ENCODE measurements around the gene SPATA31D3. TPM values are rescaled to one million over a fixed set of nuclear protein-coding genes. Genes with fewer than 3 reads are reported as not detected.
"Not testable (repeated sequence)": the region's sequence is repeated elsewhere in the genome, so short reads cannot be mapped to it uniquely, and the experiment has no call there.

The SPATA31D3 gene
- not detected in 2 replicates for total RNA-seq
- long read RNA-seq = 0 reads

- not testable (repeated sequence) for DNase-seq (ENCODE audit: extremely low spot score, unreplicated experiment); H3K27ac Mint-ChIP-seq (ENCODE audit: unreplicated experiment); H3K4me3 Mint-ChIP-seq (ENCODE audit: unreplicated experiment); H3K36me3 Mint-ChIP-seq (ENCODE audit: unreplicated experiment); H3K9me3 Mint-ChIP-seq (ENCODE audit: unreplicated experiment); H3K27me3 Mint-ChIP-seq (ENCODE audit: unreplicated experiment); H3K4me1 Mint-ChIP-seq (ENCODE audit: unreplicated experiment)
These were observed at the start of gene SPATA31D3 for GRCh38 chr9:81943393-81943792. Gene SPATA31D3, plus strand, starts transcription at chr9:81943500. Its CDS starts 86 bp downstream, at chr9:81943586.

GRCh38 chr9:81893929-81894328 is 49.4 kb upstream of the SPATA31D3 start:
- H3K27me3 Mint-ChIP-seq (ENCODE audit: unreplicated experiment) = no peaks in the 10 kb centered on the region
- H3K4me3 Mint-ChIP-seq (ENCODE audit: unreplicated experiment) = no peak overlapping the region
- peaks cover 5% of the 10 kb centered on the region for H3K4me1 Mint-ChIP-seq (ENCODE audit: unreplicated experiment)
- H3K9me3 Mint-ChIP-seq (ENCODE audit: unreplicated experiment) = no peaks in the 10 kb centered on the region
- TF ChIP-seq CTCF (IDR thresholded peaks at IDR 0.05) = no peak
- no peak overlapping the region for H3K27ac Mint-ChIP-seq (ENCODE audit: unreplicated experiment)
- no peak for DNase-seq (ENCODE audit: extremely low spot score, unreplicated experiment)
- no peaks in the 10 kb centered on the region for H3K36me3 Mint-ChIP-seq (ENCODE audit: unreplicated experiment)

- DNase-seq (ENCODE audit: extremely low spot score, unreplicated experiment) = no peak
- H3K27me3 Mint-ChIP-seq (ENCODE audit: unreplicated experiment) = no peaks in the 10 kb centered on the region
- H3K4me3 Mint-ChIP-seq (ENCODE audit: unreplicated experiment) = no peak overlapping the region
- TF ChIP-seq CTCF (IDR thresholded peaks at IDR 0.05) = no peak
- H3K4me1 Mint-ChIP-seq (ENCODE audit: unreplicated experiment) = peaks cover 4% of the 10 kb centered on the region
- H3K9me3 Mint-ChIP-seq (ENCODE audit: unreplicated experiment) = no peaks in the 10 kb centered on the region
- no peak overlapping the region for H3K27ac Mint-ChIP-seq (ENCODE audit: unreplicated experiment)
- no peaks in the 10 kb centered on the region for H3K36me3 Mint-ChIP-seq (ENCODE audit: unreplicated experiment)
These were observed 48.4 kb upstream of the SPATA31D3 start for GRCh38 chr9:81894891-81895290.

GRCh38 chr9:81896070-81896469 is 47.2 kb upstream of the SPATA31D3 start:
- H3K36me3 Mint-ChIP-seq (ENCODE audit: unreplicated experiment) = no peaks in the 10 kb centered on the region
- H3K9me3 Mint-ChIP-seq (ENCODE audit: unreplicated experiment) = no peaks in the 10 kb centered on the region
- H3K27me3 Mint-ChIP-seq (ENCODE audit: unreplicated experiment) = no peaks in the 10 kb centered on the region
- DNase-seq (ENCODE audit: extremely low spot score, unreplicated experiment) = no peak
- H3K27ac Mint-ChIP-seq (ENCODE audit: unreplicated experiment) = no peak overlapping the region
- H3K4me3 Mint-ChIP-seq (ENCODE audit: unreplicated experiment) = no peak overlapping the region
- TF ChIP-seq CTCF (IDR thresholded peaks at IDR 0.05) = no peak
- peaks cover 4% of the 10 kb centered on the region for H3K4me1 Mint-ChIP-seq (ENCODE audit: unreplicated experiment)

GRCh38 chr9:81898851-81899250 is 44.4 kb upstream of the SPATA31D3 start:
- H3K36me3 Mint-ChIP-seq (ENCODE audit: unreplicated experiment) = no peaks in the 10 kb centered on the region
- H3K27me3 Mint-ChIP-seq (ENCODE audit: unreplicated experiment) = no peaks in the 10 kb centered on the region
- DNase-seq (ENCODE audit: extremely low spot score, unreplicated experiment) = no peak
- H3K4me3 Mint-ChIP-seq (ENCODE audit: unreplicated experiment) = no peak overlapping the region
- no peak for TF ChIP-seq CTCF (IDR thresholded peaks at IDR 0.05)
- peaks cover 13% of the 10 kb centered on the region for H3K4me1 Mint-ChIP-seq (ENCODE audit: unreplicated experiment)
- no peak overlapping the region for H3K27ac Mint-ChIP-seq (ENCODE audit: unreplicated experiment)
- no peaks in the 10 kb centered on the region for H3K9me3 Mint-ChIP-seq (ENCODE audit: unreplicated experiment)

GRCh38 chr9:81902196-81902595 is 41.1 kb upstream of the SPATA31D3 start:
- Mint-ChIP-seq H3K4me3 (ENCODE audit: unreplicated experiment) (no peak overlapping the region), H3K4me1 (ENCODE audit: unreplicated experiment) (peaks cover 13% of the 10 kb centered on the region), H3K9me3 (ENCODE audit: unreplicated experiment) (peaks cover 4% of the 10 kb centered on the region), H3K36me3 (ENCODE audit: unreplicated experiment) (no peaks in the 10 kb centered on the region), H3K27me3 (ENCODE audit: unreplicated experiment) (no peaks in the 10 kb centered on the region), H3K27ac (ENCODE audit: unreplicated experiment) (no peak overlapping the region)
- no peak for TF ChIP-seq CTCF (IDR thresholded peaks at IDR 0.05)
- no peak for DNase-seq (ENCODE audit: extremely low spot score, unreplicated experiment)

Data from osteocyte (in vitro differentiated cells).